ENCODE data around the gene WDFY4. TPM values are rescaled to one million over a fixed set of nuclear protein-coding genes. Genes with fewer than 3 reads are reported as not detected.

WDFY4 gene
- polyA plus RNA-seq, 1 donor (not counting 4 experiments of a cell fraction or from before 2014, with no cell fraction given), result 0.04 TPM

- no peaks in the 10 kb centered on the region for H4K20me1 ChIP-seq (ENCODE audit: control insufficient read depth, extremely low read depth, insufficient read depth, low read length)
- H3K79me2 ChIP-seq (ENCODE audit: control insufficient read depth, insufficient read depth, low read length), result no peaks in the 10 kb centered on the region
- FAIRE-seq (no peak), DNase-seq (ENCODE audit: low read depth, low spot score) (no peak)
- no peaks in the 10 kb centered on the region for H3K27me3 ChIP-seq (ENCODE audit: control insufficient read depth, extremely low read depth, insufficient read depth, low read length)
- no peak overlapping the region for H2AFZ ChIP-seq (ENCODE audit: control insufficient read depth, low read length)
- no peak overlapping the region for H3K9ac ChIP-seq (ENCODE audit: control insufficient read depth, extremely low read depth, insufficient read depth, low read length)
- no peak overlapping the region for H3K4me3 ChIP-seq (ENCODE audit: control insufficient read depth in 2 of 3, extremely low read depth in 1 of 3, insufficient read depth in 2 of 3, low read depth in 1 of 3, low read length in 3 of 3)
- H3K4me1 ChIP-seq (ENCODE audit: control insufficient read depth, extremely low read depth, insufficient read depth, low read length), result no peaks in the 10 kb centered on the region
- H3K9me3 ChIP-seq (ENCODE audit: control insufficient read depth, low read depth, low read length), result no peaks in the 10 kb centered on the region
- dilution Hi-C loops (cut with MboI; ENCODE audit: extremely low pct_ligation_motif_present, low sequenced_read_pairs), result no loop called here
- no peak for TF ChIP-seq CTCF (optimal IDR thresholded peaks at IDR 0.05 in 1 of 3, IDR thresholded peaks at IDR 0.05 in 1 of 3, conservative IDR thresholded peaks at IDR 0.05 in 1 of 3; ENCODE audit: extremely low read depth in 1 of 3, insufficient read depth in 2 of 3, low read length in 3 of 3)
- no peak for TF ChIP-seq EZH2 (IDR thresholded peaks at IDR 0.05; ENCODE audit: low read length)
- H3K9me1 ChIP-seq (ENCODE audit: control insufficient read depth, extremely low read depth, insufficient read depth, low read length), result no peaks in the 10 kb centered on the region
- H3K4me2 ChIP-seq (ENCODE audit: control insufficient read depth, extremely low read depth, insufficient read depth, low read depth, low read length), result no peak overlapping the region
- no peak overlapping the region for H3K27ac ChIP-seq (ENCODE audit: control insufficient read depth, insufficient read depth, low read length)
- no peaks in the 10 kb centered on the region for H3K36me3 ChIP-seq (ENCODE audit: control insufficient read depth in 2 of 2, extremely low read depth in 1 of 2, insufficient read depth in 2 of 2, low read length in 2 of 2)
Observed at GRCh38 chr10:49001870-49002672, 317.4 kb downstream of the WDFY4 start.

GRCh38 chr10:49005270-49005669, 320.6 kb downstream of the WDFY4 start:
- Histone ChIP-seq H3K36me3 (ENCODE audit: control insufficient read depth in 2 of 2, extremely low read depth in 1 of 2, insufficient read depth in 2 of 2, low read length in 2 of 2) (no peaks in the 10 kb centered on the region), H3K27ac (ENCODE audit: control insufficient read depth, insufficient read depth, low read length) (no peak overlapping the region), H3K9me1 (ENCODE audit: control insufficient read depth, extremely low read depth, insufficient read depth, low read length) (no peaks in the 10 kb centered on the region), H3K27me3 (ENCODE audit: control insufficient read depth, extremely low read depth, insufficient read depth, low read length) (no peaks in the 10 kb centered on the region), H3K9ac (ENCODE audit: control insufficient read depth, extremely low read depth, insufficient read depth, low read length) (no peak overlapping the region), H3K4me3 (ENCODE audit: control insufficient read depth in 2 of 3, extremely low read depth in 1 of 3, insufficient read depth in 2 of 3, low read depth in 1 of 3, low read length in 3 of 3) (no peak overlapping the region), H3K9me3 (ENCODE audit: control insufficient read depth, low read depth, low read length) (no peaks in the 10 kb centered on the region), H3K4me1 (ENCODE audit: control insufficient read depth, extremely low read depth, insufficient read depth, low read length) (no peaks in the 10 kb centered on the region), H2AFZ (ENCODE audit: control insufficient read depth, low read length) (no peak overlapping the region), H3K79me2 (ENCODE audit: control insufficient read depth, insufficient read depth, low read length) (no peaks in the 10 kb centered on the region), H3K4me2 (ENCODE audit: control insufficient read depth, extremely low read depth, insufficient read depth, low read depth, low read length) (no peak overlapping the region), H4K20me1 (ENCODE audit: control insufficient read depth, extremely low read depth, insufficient read depth, low read length) (no peaks in the 10 kb centered on the region)
- dilution Hi-C loops (cut with MboI; ENCODE audit: extremely low pct_ligation_motif_present, low sequenced_read_pairs), result no loop called here
- TF ChIP-seq EZH2 (IDR thresholded peaks at IDR 0.05; ENCODE audit: low read length) (no peak), CTCF (optimal IDR thresholded peaks at IDR 0.05 in 1 of 3, IDR thresholded peaks at IDR 0.05 in 1 of 3, conservative IDR thresholded peaks at IDR 0.05 in 1 of 3; ENCODE audit: extremely low read depth in 1 of 3, insufficient read depth in 2 of 3, low read length in 3 of 3) (no peak)
- FAIRE-seq (no peak), DNase-seq (ENCODE audit: low read depth, low spot score) (no peak)

All from keratinocyte (primary cell).